ENCODE data around the gene HOMER1. TPM values are rescaled to one million over a fixed set of nuclear protein-coding genes. Genes with fewer than 3 reads are reported as not detected.

Gene HOMER1
- total and polyA plus RNA-seq, 9 of the 15 experiments (the other 6 are each of a cell fraction or from before 2014, with no cell fraction given), result 6.3 to 39.9 (median 9.9) TPM

GRCh38 chr5:79514391-79515105, 614 bp upstream of the HOMER1 start (continued):
- TF ChIP-seq REST (IDR thresholded peaks at IDR 0.05; ENCODE audit: borderline replicate concordance) (no peak), REST (CRISPR knock-in tag; IDR thresholded peaks at IDR 0.05; ENCODE audit: low read depth) (no peak), TAF1 (IDR thresholded peaks at IDR 0.05; ENCODE audit: control insufficient read depth, extremely low read depth, insufficient read depth, low read length, severe bottlenecking) (peak; percentile 73), ZBTB17 (CRISPR knock-in tag; IDR thresholded peaks at IDR 0.05) (no peak), IRF9 (tag; IDR thresholded peaks at IDR 0.05) (no peak), FOXP4 (CRISPR knock-in tag; IDR thresholded peaks at IDR 0.05; ENCODE audit: borderline replicate concordance) (peak; percentile 29; the same call in 1 of the 2 replicates), SIN3B (IDR thresholded peaks at IDR 0.05; ENCODE audit: low read depth) (peak; percentile 41; the same call in 1 of the 2 replicates), KAT2B (IDR thresholded peaks at IDR 0.05; ENCODE audit: low read depth, low read length) (no peak), ZNF217 (CRISPR knock-in tag; IDR thresholded peaks at IDR 0.05) (no peak), JUND (IDR thresholded peaks at IDR 0.05; ENCODE audit: borderline replicate concordance, low read depth, low read length) (peak; percentile 94), JUND (tag; IDR thresholded peaks at IDR 0.05; ENCODE audit: borderline replicate concordance, low read depth, low read length) (peak; percentile 94; the same call in 2 of the 3 replicates), EZH2 (IDR thresholded peaks at IDR 0.05; ENCODE audit: borderline replicate concordance, low read depth, low read length) (no peak), RBM34 (IDR thresholded peaks at IDR 0.05; ENCODE audit: borderline replicate concordance, insufficient read depth, low read length) (no peak), ZKSCAN3 (CRISPR knock-in tag; IDR thresholded peaks at IDR 0.05) (no peak), ZNF764 (CRISPR knock-in tag; IDR thresholded peaks at IDR 0.05; ENCODE audit: low read depth) (no peak), RBFOX2 (IDR thresholded peaks at IDR 0.05; ENCODE audit: low read depth, low read length) (peak; percentile 93), RCOR1 (IDR thresholded peaks at IDR 0.05; ENCODE audit: borderline replicate concordance in 1 of 2, low read depth in 2 of 2, low read length in 2 of 2) (peak; percentile 45 to 70; a peak in 2 of 4 replicates)
